ENCODE measurements around the gene IL34. TPM values are rescaled to one million over a fixed set of nuclear protein-coding genes. Genes with fewer than 3 reads are reported as not detected.
"Not testable (repeated sequence)": the region's sequence is repeated elsewhere in the genome, so short reads cannot be mapped to it uniquely, and the experiment has no call there.

IL34 gene
- total RNA-seq, 6 experiments from 2014 or later = 0.09 TPM; not detected in 4

GRCh38 chr16:70615945-70616344 lies 30.4 kb upstream of the IL34 start:
- Mint-ChIP-seq H3K4me3 (no peak overlapping the region), H3K4me1 (ENCODE audit: low read depth) (no peaks in the 10 kb centered on the region), H3K27me3 (ENCODE audit: insufficient read depth) (peaks cover 11% of the 10 kb centered on the region), H3K36me3 (ENCODE audit: low read depth) (no peaks in the 10 kb centered on the region), H3K9me3 (no peaks in the 10 kb centered on the region), H3K27ac (no peak overlapping the region)
- TF ChIP-seq CTCF (IDR thresholded peaks at IDR 0.05) = no peak
- no peak for DNase-seq

GRCh38 chr16:70621864-70622263 lies 24.5 kb upstream of the IL34 start:
- H3K4me3 Mint-ChIP-seq; H3K36me3 Mint-ChIP-seq (ENCODE audit: low read depth); H3K9me3 Mint-ChIP-seq; DNase-seq; H3K4me1 Mint-ChIP-seq (ENCODE audit: low read depth); H3K27ac Mint-ChIP-seq: not testable (repeated sequence)
- peaks cover 26% of the 10 kb centered on the region for H3K27me3 Mint-ChIP-seq (ENCODE audit: insufficient read depth)

- H3K4me3 Mint-ChIP-seq = no peak overlapping the region
- peaks cover 6% of the 10 kb centered on the region; the same call in 1 of the 2 replicates for H3K4me1 Mint-ChIP-seq (ENCODE audit: low read depth)
- H3K27me3 Mint-ChIP-seq (ENCODE audit: insufficient read depth) = peaks cover 18% of the 10 kb centered on the region
- peaks cover 9% of the 10 kb centered on the region for H3K36me3 Mint-ChIP-seq (ENCODE audit: low read depth)
- DNase-seq = no peak
- H3K9me3 Mint-ChIP-seq = peaks cover 14% of the 10 kb centered on the region
- no peak overlapping the region for H3K27ac Mint-ChIP-seq
- TF ChIP-seq CTCF (IDR thresholded peaks at IDR 0.05) = no peak
Observed at GRCh38 chr16:70627696-70628095, 18.7 kb upstream of the IL34 start.

GRCh38 chr16:70630960-70631745 lies 15.2 kb upstream of the IL34 start:
- no peak overlapping the region for H3K27ac Mint-ChIP-seq
- peaks cover 9% of the 10 kb centered on the region for H3K36me3 Mint-ChIP-seq (ENCODE audit: low read depth)
- DNase-seq = no peak
- peaks cover 21% of the 10 kb centered on the region for H3K4me1 Mint-ChIP-seq (ENCODE audit: low read depth)
- H3K9me3 Mint-ChIP-seq = peaks cover 14% of the 10 kb centered on the region
- TF ChIP-seq CTCF (IDR thresholded peaks at IDR 0.05) = no peak
- H3K4me3 Mint-ChIP-seq = no peak overlapping the region
- H3K27me3 Mint-ChIP-seq (ENCODE audit: insufficient read depth) = peaks cover 4% of the 10 kb centered on the region; the same call in 1 of the 2 replicates

- H3K9me3 Mint-ChIP-seq = peaks cover 14% of the 10 kb centered on the region
- peaks cover 21% of the 10 kb centered on the region for H3K4me1 Mint-ChIP-seq (ENCODE audit: low read depth)
- no peak overlapping the region for H3K4me3 Mint-ChIP-seq
- DNase-seq = no peak
- peaks cover 9% of the 10 kb centered on the region for H3K36me3 Mint-ChIP-seq (ENCODE audit: low read depth)
- H3K27me3 Mint-ChIP-seq (ENCODE audit: insufficient read depth) = peaks cover 4% of the 10 kb centered on the region; the same call in 1 of the 2 replicates
- no peak for TF ChIP-seq CTCF (IDR thresholded peaks at IDR 0.05)
- no peak overlapping the region for H3K27ac Mint-ChIP-seq
Observed at GRCh38 chr16:70632273-70632672, 14.1 kb upstream of the IL34 start.

- Mint-ChIP-seq H3K9me3 (peaks cover 14% of the 10 kb centered on the region), H3K4me1 (ENCODE audit: low read depth) (peaks cover 21% of the 10 kb centered on the region)
- H3K4me3 Mint-ChIP-seq; H3K36me3 Mint-ChIP-seq (ENCODE audit: low read depth); H3K27ac Mint-ChIP-seq; H3K27me3 Mint-ChIP-seq (ENCODE audit: insufficient read depth); DNase-seq: not testable (repeated sequence)
Observed at GRCh38 chr16:70633617-70634016, 12.7 kb upstream of the IL34 start.
